Bronchial epithelial cell (primary cell): ENCODE data around the gene GRIK2. TPM values are rescaled to one million over a fixed set of nuclear protein-coding genes. Genes with fewer than 3 reads are reported as not detected.
A peak's percentile ranks its signal among the peaks of the same experiment; 100 is the strongest.

Experiments used
- DNase-seq: peaks from one replicate; pipeline ENCODE4 v3.0.0-alpha.2; 2010; ENCODE audit warnings: low read depth
- FAIRE-seq: peaks from 2 replicates; lab custom pipeline; 2011; peaks lifted over from hg19 to GRCh38; lab: Jason Lieb, UNC
- H3K27me3 ChIP-seq: 2 replicates; pipeline ENCODE4 v1.5.1; 2011; ENCODE audit warnings: low read length; ENCODE audit not compliant: control insufficient read depth, insufficient read depth
- H3K36me3 ChIP-seq: 2 replicates; pipeline ENCODE4 v1.5.1; 2011; ENCODE audit warnings: low read length; ENCODE audit not compliant: control insufficient read depth, insufficient read depth
- H3K4me3 ChIP-seq: 2 replicates; pipeline ENCODE4 v1.5.1; 2011; ENCODE audit warnings: mild to moderate bottlenecking, low read depth, low read length, control low read depth
- CTCF ChIP-seq: IDR thresholded peaks from 2 replicates; pipeline ENCODE4 v1.5.1; 2011; ENCODE audit warnings: mild to moderate bottlenecking, moderate library complexity, low read length, control low read depth, inconsistent platforms; ENCODE audit not compliant: insufficient read depth, severe bottlenecking
- total RNA-seq: library from RNA; depleted of rRNA; stranded (reverse); fragments of >200 nt; gene quantifications from 2 replicates; pipeline ENCODE4 v1.2.1, GENCODE V29; 2014

The GRIK2 gene
- total RNA-seq, 1 donor from 2014 or later = 0.26 TPM

GRCh38 chr6:101816716-101817115 is 423.2 kb downstream of the GRIK2 start:
- DNase-seq (no peak), FAIRE-seq (no peak)
- no peak overlapping the region for H3K4me3 ChIP-seq
- no peaks in the 10 kb centered on the region for H3K27me3 ChIP-seq
- no peak for TF ChIP-seq CTCF
- H3K36me3 ChIP-seq = no peaks in the 10 kb centered on the region

- FAIRE-seq (no peak), DNase-seq (no peak)
- Histone ChIP-seq H3K36me3 (no peaks in the 10 kb centered on the region), H3K27me3 (no peaks in the 10 kb centered on the region), H3K4me3 (no peak overlapping the region)
- no peak for TF ChIP-seq CTCF
Observed at GRCh38 chr6:101818051-101818450, 424.5 kb downstream of the GRIK2 start.

GRCh38 chr6:101824551-101825345 is 431.2 kb downstream of the GRIK2 start:
- DNase-seq = no peak
- H3K4me3 ChIP-seq = no peak overlapping the region
- TF ChIP-seq CTCF = no peak
- H3K27me3 ChIP-seq = no peaks in the 10 kb centered on the region
- H3K36me3 ChIP-seq = no peaks in the 10 kb centered on the region
- no peak for FAIRE-seq

GRCh38 chr6:101826269-101826668 is 432.8 kb downstream of the GRIK2 start:
- Histone ChIP-seq H3K27me3 (no peaks in the 10 kb centered on the region), H3K4me3 (no peak overlapping the region), H3K36me3 (no peaks in the 10 kb centered on the region)
- DNase-seq (no peak), FAIRE-seq (no peak)
- TF ChIP-seq CTCF = no peak

GRCh38 chr6:101826678-101827077 is 433.2 kb downstream of the GRIK2 start:
- DNase-seq (no peak), FAIRE-seq (no peak)
- Histone ChIP-seq H3K27me3 (no peaks in the 10 kb centered on the region), H3K4me3 (no peak overlapping the region), H3K36me3 (no peaks in the 10 kb centered on the region)
- no peak for TF ChIP-seq CTCF

- H3K27me3 ChIP-seq = no peaks in the 10 kb centered on the region
- H3K36me3 ChIP-seq = no peaks in the 10 kb centered on the region
- peak; percentile 22 for DNase-seq
- no peak for TF ChIP-seq CTCF
- no peak for FAIRE-seq
- H3K4me3 ChIP-seq = no peak overlapping the region
Observed at GRCh38 chr6:101830501-101831031, 437.1 kb downstream of the GRIK2 start.
